HTERT RPE-1 (cell line): ENCODE results near the gene IVL.

Source experiments
- in situ Hi-C: fragments of 300-500 bp; cut with MboI; formaldehyde crosslinking; loops from 4 replicates; pipeline ENCODE4 v1.14.3; 2020; ENCODE audit warnings: low sequenced_read_pairs

The IVL gene

GRCh38 chr1:152907686-152908601, at the start of gene IVL:
TSS of gene IVL (plus strand) at chr1:152908546. CDS start at chr1:152909798, 1,252 bp downstream.
- in situ Hi-C loops: no loop called here

- in situ Hi-C loops: no loop called here
Observed at GRCh38 chr1:152859696-152860095, 48.6 kb upstream of the IVL start, which contains the start of gene LCE7A. TSS of gene LCE7A (plus strand) at chr1:152859996. CDS start at chr1:152860698, 702 bp downstream.

DNA sequence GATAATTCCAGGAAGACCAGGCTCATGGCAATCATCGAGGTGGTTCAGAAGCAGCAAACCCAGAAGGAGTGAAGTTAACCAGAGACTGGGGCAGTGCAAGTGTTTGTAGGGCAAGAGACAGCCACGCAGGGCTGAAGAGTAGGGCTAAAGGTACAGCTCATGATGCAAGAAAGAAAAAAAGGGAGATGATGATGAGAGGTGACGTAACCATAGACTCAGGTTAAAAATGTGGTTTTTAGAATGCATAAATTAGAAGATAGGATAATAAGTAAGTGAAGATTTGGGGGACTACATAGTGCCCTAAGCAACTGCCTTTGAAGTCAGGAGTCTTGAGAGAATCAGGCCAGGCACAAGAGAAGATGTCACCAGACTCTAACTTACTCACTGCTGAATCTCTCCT, 48.2 kb upstream of the IVL start:
- in situ Hi-C loops: no loop called here

DNA sequence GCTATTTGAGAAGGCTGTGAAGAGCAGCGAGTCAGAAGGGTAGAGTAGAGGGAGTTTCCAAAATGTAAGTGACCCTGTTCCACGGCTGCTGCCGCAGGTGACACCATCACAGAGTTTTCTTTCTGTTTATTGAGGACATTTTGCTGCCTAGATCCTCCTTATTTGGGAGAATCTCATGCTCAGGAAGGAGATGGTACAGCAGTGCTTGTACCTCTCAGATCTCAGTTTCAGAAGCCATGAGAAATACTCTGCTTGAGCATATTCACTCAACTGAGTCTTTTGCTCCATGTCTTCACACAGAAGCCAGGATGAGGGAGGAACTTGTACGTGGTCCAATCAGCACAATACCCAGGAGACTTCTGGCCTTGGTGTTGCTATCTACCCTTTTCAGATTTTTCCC, 47.0 kb upstream of the IVL start:
- in situ Hi-C loops: no loop called here

DNA sequence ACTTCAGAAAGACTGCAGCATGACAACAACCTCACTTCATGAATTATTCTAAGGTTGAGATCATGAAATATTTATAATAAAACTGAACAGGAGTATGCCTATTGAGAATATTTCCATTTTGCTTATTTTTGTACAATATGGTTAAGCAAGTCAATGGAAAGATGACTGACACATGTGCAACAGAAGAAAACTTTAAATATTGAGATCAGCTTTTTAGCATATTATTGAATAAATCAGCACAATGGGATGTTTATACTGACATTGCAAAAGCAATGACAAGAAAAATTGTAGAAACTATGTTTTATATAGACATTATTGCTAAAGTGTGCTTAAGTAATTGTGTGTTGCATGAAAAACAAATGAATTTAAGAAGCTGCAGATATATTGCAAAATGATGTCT, 43.9 kb upstream of the IVL start:
- in situ Hi-C loops: no loop called here

DNA sequence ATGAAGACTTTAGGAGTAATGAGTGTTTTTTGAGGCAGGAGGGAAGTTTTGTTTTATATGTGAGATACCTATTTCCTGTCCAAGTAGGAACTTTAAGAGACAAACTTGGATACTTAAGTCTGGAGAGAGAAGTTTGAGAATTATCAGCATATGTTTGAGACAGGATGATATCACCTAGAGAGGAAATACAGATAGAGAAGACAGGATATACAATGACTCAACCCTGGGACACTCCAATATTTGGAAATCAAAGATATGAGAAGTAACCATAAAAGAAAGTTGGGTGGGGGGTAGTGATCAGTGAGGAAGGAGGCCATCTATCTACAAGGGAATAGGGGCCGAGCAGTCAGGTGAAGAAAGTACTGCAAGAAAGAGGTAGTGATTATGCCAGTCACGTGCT, 42.0 kb upstream of the IVL start:
- in situ Hi-C loops: no loop called here

DNA sequence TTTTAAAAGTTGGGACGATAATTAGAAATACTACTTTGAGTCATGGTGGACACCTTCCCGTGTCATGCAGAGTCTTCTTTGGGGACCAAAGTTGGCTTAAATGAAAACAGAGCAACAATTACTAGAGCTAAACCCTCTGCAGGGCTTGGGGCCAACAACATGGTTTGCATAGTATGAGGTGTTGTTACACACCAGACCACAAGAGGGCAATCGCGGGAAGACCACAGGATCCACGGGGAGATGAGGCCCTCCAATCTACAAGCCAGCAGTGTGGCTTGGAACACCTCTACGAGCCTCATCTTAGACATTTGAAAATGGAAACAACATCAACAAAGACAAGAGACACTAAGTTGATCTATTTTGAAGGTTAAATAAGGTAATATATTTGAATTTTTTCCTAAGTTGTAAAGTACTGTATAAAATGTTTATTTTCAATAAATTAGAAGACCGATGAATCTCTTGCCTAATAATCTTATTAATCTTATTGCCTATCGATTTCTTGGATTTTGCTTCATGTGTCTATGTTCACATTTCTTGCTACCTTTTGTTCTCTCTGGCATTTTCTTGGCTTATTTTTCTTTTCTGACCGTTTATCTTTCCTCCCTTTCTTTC, 38.4 kb upstream of the IVL start:
- in situ Hi-C loops: no loop called here

DNA sequence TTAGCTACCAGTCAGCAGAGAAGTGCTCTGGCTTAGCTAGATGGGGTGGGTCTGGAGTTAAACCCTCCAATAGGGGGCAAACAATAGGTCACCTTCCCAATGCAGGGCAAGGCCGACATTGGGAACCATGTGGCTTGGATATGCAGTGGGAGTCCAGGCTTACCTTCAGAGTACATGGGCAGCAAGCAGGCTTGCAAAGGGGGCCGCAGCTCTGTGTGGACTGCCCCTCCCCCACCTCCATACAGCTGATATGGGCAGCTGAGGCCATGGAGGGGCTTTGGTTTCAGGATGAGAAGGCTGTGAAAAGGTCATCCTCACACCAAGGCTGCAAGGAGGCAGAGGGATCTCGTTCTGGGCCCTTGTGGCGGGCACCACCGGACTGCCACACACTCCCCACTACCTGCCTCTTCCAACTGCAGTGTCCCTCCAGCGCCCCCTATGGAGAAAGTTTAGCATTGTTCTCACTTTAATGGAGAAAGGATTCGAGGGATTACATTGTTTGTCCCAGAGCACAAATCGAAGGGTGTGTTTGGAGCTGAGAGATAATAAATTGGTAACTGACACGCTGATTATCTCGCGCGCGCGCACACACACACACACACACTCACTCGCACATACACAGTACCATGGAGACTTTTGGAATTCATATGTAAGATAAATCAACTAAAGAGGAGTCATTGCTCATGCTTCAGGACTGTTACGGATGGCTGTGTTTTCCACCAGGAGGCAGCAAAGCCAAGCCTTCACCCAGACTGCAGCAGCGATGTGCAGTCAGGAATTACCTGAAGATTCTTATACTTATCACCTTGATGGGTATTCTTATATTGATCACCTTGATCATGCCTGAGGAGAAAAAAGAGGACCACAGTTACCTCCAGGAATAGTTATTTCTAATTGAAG, 37.3 kb upstream of the IVL start:
- in situ Hi-C loops: no loop called here

DNA sequence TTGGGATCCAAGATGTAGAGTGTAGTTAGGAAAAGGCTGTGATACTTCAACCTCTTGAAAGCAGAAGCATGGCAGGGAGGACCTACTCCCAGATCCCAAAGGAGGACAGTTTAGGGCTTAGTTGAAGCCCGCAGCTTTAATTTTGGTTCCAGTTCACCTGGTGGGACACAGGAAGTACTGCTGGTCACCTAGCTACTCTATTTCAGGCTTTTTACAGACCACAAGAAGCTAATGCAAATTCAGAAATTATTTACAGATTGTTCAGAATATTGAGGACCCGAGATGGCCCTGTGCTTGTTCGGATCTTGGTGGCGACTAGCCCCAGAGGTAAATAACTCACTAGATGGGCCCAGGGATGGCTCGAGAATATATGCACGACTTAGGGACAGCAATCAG, 36.6 kb upstream of the IVL start:
- in situ Hi-C loops: no loop called here

DNA sequence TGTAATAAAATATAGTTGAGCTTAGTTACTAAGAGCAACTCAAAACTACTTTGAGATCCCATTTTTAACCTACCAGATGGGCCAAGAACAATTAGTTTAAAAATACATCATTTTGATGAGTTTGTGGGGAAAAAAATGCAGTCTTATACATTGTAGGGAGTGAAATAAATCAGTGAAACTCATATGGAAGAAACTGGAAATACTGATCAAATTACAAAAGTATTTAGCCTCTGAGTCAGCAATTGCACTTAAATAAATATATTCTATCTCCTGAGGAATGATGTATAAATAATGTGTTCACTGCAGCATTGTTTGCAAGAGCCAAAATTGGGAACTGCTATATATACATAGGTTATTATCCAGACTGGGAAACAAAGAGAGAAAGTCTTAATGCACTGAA, 34.9 kb upstream of the IVL start:
- in situ Hi-C loops: no loop called here

DNA sequence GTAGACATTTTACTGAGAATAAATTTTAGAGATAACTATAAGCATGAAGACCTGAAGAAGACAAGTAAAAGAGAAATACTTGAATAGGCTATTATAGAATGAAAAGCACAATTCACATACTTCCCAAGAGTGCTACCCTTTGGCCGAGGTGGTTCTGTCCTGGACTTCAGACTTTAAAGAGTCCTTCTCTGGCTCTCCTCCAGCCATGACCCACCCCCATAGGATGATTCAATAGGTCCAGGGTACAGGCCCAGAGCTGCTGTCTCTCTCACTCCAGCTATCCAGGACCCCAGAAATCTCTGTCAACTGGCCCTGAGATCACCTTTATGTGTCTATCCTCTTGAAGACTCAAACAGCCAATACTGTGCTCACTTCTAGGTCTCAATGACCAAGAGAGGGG, 31.5 kb upstream of the IVL start:
- in situ Hi-C loops: no loop called here

GRCh38 chr1:152878042-152878441, 30.3 kb upstream of the IVL start, which contains the start of gene SMCP:
TSS of gene SMCP (plus strand) at chr1:152878322. CDS start at chr1:152884423, 6,101 bp downstream.
- in situ Hi-C loops: no loop called here

GRCh38 chr1:152879559-152880198, 28.7 kb upstream of the IVL start:
- in situ Hi-C loops: no loop called here

DNA sequence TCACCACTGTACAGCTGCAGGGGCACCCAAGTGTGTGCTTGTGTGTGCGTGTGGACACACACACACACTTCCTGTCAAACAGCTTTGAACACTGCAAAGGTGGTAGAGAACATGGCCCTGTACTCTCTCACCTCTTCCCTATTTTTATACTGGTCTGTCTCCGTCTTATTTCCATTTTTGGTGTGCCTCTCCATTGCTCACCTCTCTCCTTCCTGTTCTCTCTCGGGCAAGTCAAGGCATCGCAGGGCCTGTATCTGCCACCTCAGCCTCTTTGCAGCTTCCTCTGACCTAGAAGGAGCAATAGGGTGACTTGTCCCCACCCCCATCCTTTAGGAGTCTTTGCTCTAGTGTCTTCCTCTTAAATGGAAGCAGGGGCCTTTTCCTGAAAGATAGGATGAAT, 28.0 kb upstream of the IVL start:
- in situ Hi-C loops: no loop called here

GRCh38 chr1:152880907-152881306, 27.4 kb upstream of the IVL start:
- in situ Hi-C loops: no loop called here

DNA sequence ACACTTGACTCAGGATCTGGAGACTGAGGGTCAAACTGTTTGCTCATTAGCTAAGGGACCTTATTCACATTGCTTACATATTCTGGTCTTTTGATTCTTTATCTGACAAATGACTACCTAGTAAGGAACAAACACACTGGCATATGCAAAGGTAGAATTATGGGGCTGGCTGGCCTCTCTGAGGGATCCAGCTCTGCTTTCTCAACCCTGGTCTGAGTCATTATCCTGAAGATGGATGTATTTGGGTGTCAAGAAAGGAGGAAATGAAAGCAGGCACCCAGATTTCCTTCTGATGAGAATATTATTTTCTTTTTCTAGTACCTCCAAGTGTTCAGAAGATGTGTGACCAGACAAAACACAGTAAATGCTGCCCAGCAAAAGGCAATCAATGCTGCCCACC, 24.3 kb upstream of the IVL start:
- in situ Hi-C loops: no loop called here

GRCh38 chr1:152884506-152884905, 23.8 kb upstream of the IVL start:
- in situ Hi-C loops: no loop called here

- in situ Hi-C loops: no loop called here
Observed at GRCh38 chr1:152884966-152885624, 23.3 kb upstream of the IVL start.

DNA sequence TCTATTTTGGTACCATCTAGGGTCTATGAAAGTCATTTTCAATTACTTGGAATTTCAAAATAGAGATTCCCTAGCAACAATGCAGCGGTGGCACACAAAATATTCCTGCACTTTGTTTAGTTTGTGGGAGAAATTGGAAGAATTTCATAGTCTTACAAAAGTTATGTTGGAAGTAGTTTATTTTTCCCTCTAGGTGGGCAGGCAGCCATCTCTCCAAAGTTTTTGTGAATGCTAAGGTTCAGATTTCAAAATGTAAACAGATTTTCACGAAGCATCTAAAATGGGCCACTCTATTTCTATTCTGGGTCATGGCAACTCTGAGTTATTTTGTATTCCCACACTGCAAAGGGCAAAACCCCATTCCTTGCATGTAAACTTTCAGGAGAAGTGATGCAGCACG, 22.3 kb upstream of the IVL start:
- in situ Hi-C loops: no loop called here

DNA sequence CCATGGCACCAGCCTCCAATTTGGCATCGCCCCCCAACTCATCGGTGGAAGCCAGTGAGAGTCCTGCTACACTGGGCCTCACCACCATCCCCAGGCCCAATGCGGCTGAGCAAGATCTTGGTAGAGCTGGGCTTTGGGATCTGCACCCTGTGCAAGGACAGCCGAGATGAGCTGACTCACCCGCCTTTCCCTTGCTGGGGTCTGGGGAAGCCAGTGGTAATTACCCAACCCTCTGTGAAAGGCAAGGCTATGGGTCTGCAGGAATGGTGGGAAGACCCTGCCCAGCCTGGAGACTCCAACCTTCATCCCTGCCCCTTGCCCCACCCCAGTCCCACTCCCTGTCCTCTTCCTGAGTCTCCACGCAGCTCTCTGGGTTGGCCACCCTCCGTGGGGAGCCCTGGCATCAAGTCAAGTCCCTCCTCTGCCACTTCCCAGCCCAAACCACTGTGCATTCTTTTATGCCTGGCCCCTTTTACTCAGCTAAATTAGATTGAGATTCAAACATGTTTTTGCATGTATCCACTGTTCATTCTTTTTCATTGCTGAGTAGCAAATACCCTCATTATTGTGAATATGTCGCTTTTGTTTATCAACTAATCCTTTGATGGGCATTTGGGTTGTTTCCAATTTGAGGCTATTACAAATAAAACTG, 21.5 kb upstream of the IVL start:
- in situ Hi-C loops: no loop called here
